Keratinocyte (primary cell): ENCODE data around the gene ZNF136. TPM values are rescaled to one million over a fixed set of nuclear protein-coding genes. Genes with fewer than 3 reads are reported as not detected.

ENCODE experiments used
- DNase-seq: peaks from one replicate; pipeline ENCODE4 v3.0.0-alpha.2; 2011; ENCODE audit warnings: low read depth, missing footprints, low spot score
- FAIRE-seq: peaks from 2 replicates; lab custom pipeline; 2011; peaks lifted over from hg19 to GRCh38; lab: Jason Lieb, UNC
- H2AFZ ChIP-seq: 2 replicates; pipeline ENCODE4 v1.6.0; 2012; ENCODE audit warnings: low read length, control low read depth, inconsistent platforms; ENCODE audit not compliant: control insufficient read depth
- H3K27ac ChIP-seq: 2 replicates; pipeline ENCODE4 v1.5.1; 2011; ENCODE audit warnings: low read length; ENCODE audit not compliant: control insufficient read depth, insufficient read depth
- H3K27me3 ChIP-seq: 3 replicates; pipeline ENCODE4 v1.6.0; 2011; ENCODE audit warnings: low read length; ENCODE audit not compliant: control insufficient read depth, insufficient read depth; ENCODE audit errors: extremely low read depth
- H3K36me3 ChIP-seq, 2 experiments: 2 replicates in 1 of 2; 3 replicates in 1 of 2; pipeline ENCODE4 v1.5.1; 2011; ENCODE audit warnings: low read length in 2 of 2, mild to moderate bottlenecking in 1 of 2; ENCODE audit not compliant: control insufficient read depth in 2 of 2, insufficient read depth in 2 of 2; ENCODE audit errors: extremely low read depth in 1 of 2
- H3K4me1 ChIP-seq: 3 replicates; pipeline ENCODE4 v1.5.1; 2011; ENCODE audit warnings: low read length; ENCODE audit not compliant: control insufficient read depth, insufficient read depth; ENCODE audit errors: extremely low read depth
- H3K4me2 ChIP-seq: 3 replicates; pipeline ENCODE4 v1.6.0; 2011; ENCODE audit warnings: low read depth, low read length; ENCODE audit not compliant: control insufficient read depth, insufficient read depth; ENCODE audit errors: extremely low read depth
- H3K4me3 ChIP-seq, 3 experiments: fragments of 200-600 bp in 1 of 3; sonication (generic) in 1 of 3; 2 replicates in 2 of 3; 3 replicates in 1 of 3; pipeline ENCODE4 v1.5.1; 2011 to 2016; ENCODE audit warnings: low read length in 3 of 3, mild to moderate bottlenecking in 3 of 3, control low read depth in 2 of 3, inconsistent platforms in 1 of 3, low read depth in 1 of 3, mixed read lengths in 1 of 3, mixed run types in 1 of 3, moderate library complexity in 1 of 3; ENCODE audit not compliant: control insufficient read depth in 2 of 3, insufficient read depth in 2 of 3; ENCODE audit errors: extremely low read depth in 1 of 3
- H3K79me2 ChIP-seq: 2 replicates; pipeline ENCODE4 v1.6.0; 2012; ENCODE audit warnings: low read length; ENCODE audit not compliant: control insufficient read depth, insufficient read depth
- H3K9ac ChIP-seq: 3 replicates; pipeline ENCODE4 v1.6.0; 2011; ENCODE audit warnings: low read length; ENCODE audit not compliant: control insufficient read depth, insufficient read depth; ENCODE audit errors: extremely low read depth
- H3K9me1 ChIP-seq: 3 replicates; pipeline ENCODE4 v1.6.0; 2011; ENCODE audit warnings: low read length; ENCODE audit not compliant: control insufficient read depth, insufficient read depth; ENCODE audit errors: extremely low read depth
- H3K9me3 ChIP-seq: 2 replicates; pipeline ENCODE4 v1.5.1; 2012; ENCODE audit warnings: low read depth, low read length; ENCODE audit not compliant: control insufficient read depth
- H4K20me1 ChIP-seq: 3 replicates; pipeline ENCODE4 v1.6.0; 2011; ENCODE audit warnings: low read length; ENCODE audit not compliant: control insufficient read depth, insufficient read depth; ENCODE audit errors: extremely low read depth
- EZH2 ChIP-seq: IDR thresholded peaks from one replicate; pipeline ENCODE4 v1.6.1; 2012; ENCODE audit warnings: inconsistent platforms, mild to moderate bottlenecking, low read length, moderate library complexity
- dilution Hi-C: fragments of 300-500 bp; cut with MboI; formaldehyde crosslinking; loops from one replicate; pipeline ENCODE4 v1.7.0; 2020; ENCODE audit warnings: low sequenced_read_pairs; ENCODE audit not compliant: extremely low pct_ligation_motif_present
- polyA plus RNA-seq, 5 experiments: library from polyadenylated mRNA; depleted of rRNA in 3 of 5; stranded (reverse) in 3 of 5; stranded (forward) in 1 of 5; unstranded in 1 of 5; fragments of >200 nt; gene quantifications; 1 replicate in 1 of 5; 2 replicates in 3 of 5; 3 replicates in 1 of 5; pipeline versions ENCODE4 v1.2.1 to v1.2.3, GENCODE V29; 2011 to 2012; ENCODE audit warnings: missing spikeins in 2 of 5, low read depth in 1 of 5, low replicate concordance in 1 of 5
- TF ChIP-seq, protein P1 (sequence below), 3 experiments: IDR thresholded peaks in 1 of 3; conservative IDR thresholded peaks in 1 of 3; optimal IDR thresholded peaks in 1 of 3; 2 replicates in 2 of 3; 3 replicates in 1 of 3; pipeline versions ENCODE3 to v1.5.1; 2011; ENCODE audit warnings: low read length in 3 of 3, mild to moderate bottlenecking in 3 of 3, moderate library complexity in 2 of 3, control low read depth in 1 of 3, inconsistent platforms in 1 of 3; ENCODE audit not compliant: insufficient read depth in 2 of 3; ENCODE audit errors: extremely low read depth in 1 of 3

The ZNF136 gene
- polyA plus RNA-seq, 1 donor (not counting 4 experiments of a cell fraction or from before 2014, with no cell fraction given) = 2.9 TPM

DNA sequence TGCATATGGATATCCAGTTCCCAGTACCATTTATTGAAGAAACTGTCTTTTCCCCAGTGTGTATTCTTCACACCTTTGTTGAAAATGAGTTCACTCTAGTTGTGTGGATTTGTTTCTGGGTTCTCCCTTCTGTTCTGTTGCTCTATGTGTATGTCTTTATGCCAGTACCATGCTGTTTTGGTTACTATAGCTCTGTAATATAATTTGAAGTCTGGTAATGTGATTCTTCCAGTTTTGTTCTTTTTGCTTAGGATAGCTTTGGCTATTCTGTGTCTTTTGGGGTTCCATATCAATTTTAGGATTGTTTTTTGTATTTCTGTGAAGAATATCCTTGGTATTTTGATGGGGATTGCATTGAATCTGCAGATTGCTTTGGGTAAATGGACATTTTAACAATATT lies 35.2 kb downstream of the ZNF136 start:
- Histone ChIP-seq H3K9ac (no peak overlapping the region), H3K9me1 (no peaks in the 10 kb centered on the region), H3K27me3 (no peaks in the 10 kb centered on the region), H4K20me1 (no peaks in the 10 kb centered on the region), H3K4me2 (no peak overlapping the region), H2AFZ (no peak overlapping the region), H3K27ac (no peak overlapping the region), H3K4me3 (no peak overlapping the region), H3K36me3 (no peaks in the 10 kb centered on the region), H3K79me2 (no peaks in the 10 kb centered on the region), H3K9me3 (peaks cover 7% of the 10 kb centered on the region), H3K4me1 (no peaks in the 10 kb centered on the region)
- FAIRE-seq (no peak), DNase-seq (no peak)
- no peak for TF ChIP-seq EZH2
- dilution Hi-C loops = no loop called here

GRCh38 chr19:12199757-12200419 lies 37.0 kb downstream of the ZNF136 start:
- Histone ChIP-seq H3K79me2 (no peaks in the 10 kb centered on the region), H4K20me1 (no peaks in the 10 kb centered on the region), H2AFZ (no peak overlapping the region), H3K4me2 (no peak overlapping the region), H3K9me3 (peaks cover under 1% of the 10 kb centered on the region), H3K9me1 (no peaks in the 10 kb centered on the region), H3K4me3 (no peak overlapping the region), H3K9ac (no peak overlapping the region), H3K4me1 (no peaks in the 10 kb centered on the region), H3K27ac (no peak overlapping the region), H3K36me3 (no peaks in the 10 kb centered on the region), H3K27me3 (no peaks in the 10 kb centered on the region)
- FAIRE-seq (no peak), DNase-seq (no peak)
- dilution Hi-C loops = no loop called here
- TF ChIP-seq, protein P1, sequence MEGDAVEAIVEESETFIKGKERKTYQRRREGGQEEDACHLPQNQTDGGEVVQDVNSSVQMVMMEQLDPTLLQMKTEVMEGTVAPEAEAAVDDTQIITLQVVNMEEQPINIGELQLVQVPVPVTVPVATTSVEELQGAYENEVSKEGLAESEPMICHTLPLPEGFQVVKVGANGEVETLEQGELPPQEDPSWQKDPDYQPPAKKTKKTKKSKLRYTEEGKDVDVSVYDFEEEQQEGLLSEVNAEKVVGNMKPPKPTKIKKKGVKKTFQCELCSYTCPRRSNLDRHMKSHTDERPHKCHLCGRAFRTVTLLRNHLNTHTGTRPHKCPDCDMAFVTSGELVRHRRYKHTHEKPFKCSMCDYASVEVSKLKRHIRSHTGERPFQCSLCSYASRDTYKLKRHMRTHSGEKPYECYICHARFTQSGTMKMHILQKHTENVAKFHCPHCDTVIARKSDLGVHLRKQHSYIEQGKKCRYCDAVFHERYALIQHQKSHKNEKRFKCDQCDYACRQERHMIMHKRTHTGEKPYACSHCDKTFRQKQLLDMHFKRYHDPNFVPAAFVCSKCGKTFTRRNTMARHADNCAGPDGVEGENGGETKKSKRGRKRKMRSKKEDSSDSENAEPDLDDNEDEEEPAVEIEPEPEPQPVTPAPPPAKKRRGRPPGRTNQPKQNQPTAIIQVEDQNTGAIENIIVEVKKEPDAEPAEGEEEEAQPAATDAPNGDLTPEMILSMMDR (optimal IDR thresholded peaks at IDR 0.05 in 1 of 3, IDR thresholded peaks at IDR 0.05 in 1 of 3, conservative IDR thresholded peaks at IDR 0.05 in 1 of 3; ENCODE audit: extremely low read depth in 1 of 3, insufficient read depth in 2 of 3, low read length in 3 of 3) = no peak
- no peak for TF ChIP-seq EZH2

DNA sequence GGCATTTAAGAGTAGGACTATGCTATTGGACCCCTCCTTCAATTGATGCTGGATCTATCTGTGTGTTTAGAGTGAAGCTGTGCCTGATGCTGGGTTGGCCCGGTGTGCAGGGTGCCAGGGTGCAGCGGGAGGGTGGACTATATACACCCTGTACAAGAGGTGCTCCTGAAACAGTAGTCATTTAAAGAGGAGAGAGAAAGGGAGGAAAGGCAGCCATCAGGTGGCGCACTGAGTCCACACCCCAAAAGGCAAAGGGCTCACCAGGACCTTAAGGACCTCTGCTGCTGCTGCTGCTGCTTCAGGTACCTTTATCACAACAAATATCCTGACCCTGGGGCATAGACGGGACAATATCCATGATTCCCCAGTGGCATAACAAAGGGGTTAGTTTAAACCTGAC lies 39.4 kb downstream of the ZNF136 start:
- Histone ChIP-seq H3K4me1 (no peaks in the 10 kb centered on the region), H3K79me2 (no peaks in the 10 kb centered on the region), H3K27ac (no peak overlapping the region), H4K20me1 (no peaks in the 10 kb centered on the region), H3K9me1 (no peaks in the 10 kb centered on the region), H3K4me3 (no peak overlapping the region), H3K9me3 (no peaks in the 10 kb centered on the region), H2AFZ (no peak overlapping the region), H3K4me2 (no peak overlapping the region), H3K9ac (no peak overlapping the region), H3K36me3 (no peaks in the 10 kb centered on the region), H3K27me3 (no peaks in the 10 kb centered on the region)
- no peak for FAIRE-seq
- dilution Hi-C loops = no loop called here
- TF ChIP-seq EZH2 = no peak
- TF ChIP-seq, protein P1 (optimal IDR thresholded peaks at IDR 0.05 in 1 of 3, IDR thresholded peaks at IDR 0.05 in 1 of 3, conservative IDR thresholded peaks at IDR 0.05 in 1 of 3; ENCODE audit: extremely low read depth in 1 of 3, insufficient read depth in 2 of 3, low read length in 3 of 3) = peak; percentile 11 to 47 (median 42)
- DNase-seq = no peak
